ENCODE results near the gene PMFBP1.
"Not testable (repeated sequence)": the region's sequence is repeated elsewhere in the genome, so short reads cannot be mapped to it uniquely, and the experiment has no call there.

GRCh38 chr16:72076991-72077706 is 94.8 kb downstream of the PMFBP1 start:
- TF ChIP-seq, protein P1, sequence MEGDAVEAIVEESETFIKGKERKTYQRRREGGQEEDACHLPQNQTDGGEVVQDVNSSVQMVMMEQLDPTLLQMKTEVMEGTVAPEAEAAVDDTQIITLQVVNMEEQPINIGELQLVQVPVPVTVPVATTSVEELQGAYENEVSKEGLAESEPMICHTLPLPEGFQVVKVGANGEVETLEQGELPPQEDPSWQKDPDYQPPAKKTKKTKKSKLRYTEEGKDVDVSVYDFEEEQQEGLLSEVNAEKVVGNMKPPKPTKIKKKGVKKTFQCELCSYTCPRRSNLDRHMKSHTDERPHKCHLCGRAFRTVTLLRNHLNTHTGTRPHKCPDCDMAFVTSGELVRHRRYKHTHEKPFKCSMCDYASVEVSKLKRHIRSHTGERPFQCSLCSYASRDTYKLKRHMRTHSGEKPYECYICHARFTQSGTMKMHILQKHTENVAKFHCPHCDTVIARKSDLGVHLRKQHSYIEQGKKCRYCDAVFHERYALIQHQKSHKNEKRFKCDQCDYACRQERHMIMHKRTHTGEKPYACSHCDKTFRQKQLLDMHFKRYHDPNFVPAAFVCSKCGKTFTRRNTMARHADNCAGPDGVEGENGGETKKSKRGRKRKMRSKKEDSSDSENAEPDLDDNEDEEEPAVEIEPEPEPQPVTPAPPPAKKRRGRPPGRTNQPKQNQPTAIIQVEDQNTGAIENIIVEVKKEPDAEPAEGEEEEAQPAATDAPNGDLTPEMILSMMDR (IDR thresholded peaks at IDR 0.05 in 8 of 11, conservative IDR thresholded peaks at IDR 0.05 in 3 of 11), result not testable (repeated sequence)
- not testable (repeated sequence) for TF ChIP-seq POLR2A, POLR2AphosphoS5 (IDR thresholded peaks at IDR 0.05)

Data from spleen (tissue), 7 donors.